GM23248 (cell line): ENCODE measurements around the gene NFATC3.

Source experiments
- EZH2 ChIP-seq: fragments of 200-600 bp; sonication (generic); IDR thresholded peaks from 2 replicates; pipeline ENCODE4 v1.6.1; 2018; ENCODE audit warnings: antibody characterized with exemption, mild to moderate bottlenecking; ENCODE audit not compliant: insufficient read depth, poor library complexity, severe bottlenecking
- EZH2phosphoT487 ChIP-seq: fragments of 200-600 bp; sonication (generic); IDR thresholded peaks from 2 replicates; pipeline ENCODE4 v1.6.1; 2018; ENCODE audit warnings: antibody characterized with exemption, moderate library complexity, mild to moderate bottlenecking, low read depth; ENCODE audit not compliant: insufficient read depth

GRCh38 chr16:68076560-68076959, 8.6 kb upstream of the NFATC3 start:
- no peak for TF ChIP-seq EZH2phosphoT487
- no peak for TF ChIP-seq EZH2
